ENCODE measurements around the gene SMG7. TPM values are rescaled to one million over a fixed set of nuclear protein-coding genes. Genes with fewer than 3 reads are reported as not detected.
A peak's percentile ranks its signal among the peaks of the same experiment; 100 is the strongest.

Gene SMG7
- total RNA-seq, 2 donors from 2014 or later = 35.7 to 41.8 TPM

GRCh38 chr1:183548116-183548515 is 75.8 kb downstream of the SMG7 start:
- ATAC-seq (peak in 1 of 2 donors; percentile 17), DNase-seq (no peak)
- intact Hi-C loops (cut with DNase I) = loop anchor here (10.0 kb wide), 2 partner anchors 77 to 263 kb away; no protein-coding TSS in a partner anchor

- intact Hi-C loops (cut with DNase I) = no loop called here
- DNase-seq = no peak
- no peak for ATAC-seq
Observed at GRCh38 chr1:183550915-183551314, 78.6 kb downstream of the SMG7 start.

GRCh38 chr1:183551924-183552323 is 79.6 kb downstream of the SMG7 start:
- intact Hi-C loops (cut with DNase I) = no loop called here
- DNase-seq (no peak), ATAC-seq (peak in 1 of 2 donors; percentile 27)

- intact Hi-C loops (cut with DNase I) = no loop called here
- DNase-seq (no peak), ATAC-seq (no peak)
Observed at GRCh38 chr1:183552441-183552840, 80.1 kb downstream of the SMG7 start.

- intact Hi-C loops (cut with DNase I) = no loop called here
- DNase-seq = no peak
- no peak for ATAC-seq
Observed at GRCh38 chr1:183552891-183553290, 80.6 kb downstream of the SMG7 start.

- ATAC-seq (no peak), DNase-seq (no peak)
- intact Hi-C loops (cut with DNase I) = no loop called here
Observed at GRCh38 chr1:183553331-183553730, 81.0 kb downstream of the SMG7 start.

GRCh38 chr1:183553764-183554163 is 81.5 kb downstream of the SMG7 start:
- ATAC-seq = peak in 1 of 2 donors; percentile 47
- DNase-seq = no peak
- intact Hi-C loops (cut with DNase I) = no loop called here

GRCh38 chr1:183554577-183554976 is 82.3 kb downstream of the SMG7 start:
- DNase-seq = no peak
- intact Hi-C loops (cut with DNase I) = no loop called here
- no peak for ATAC-seq

GRCh38 chr1:183559061-183559460 is 86.8 kb downstream of the SMG7 start:
- intact Hi-C loops (cut with DNase I) = no loop called here
- DNase-seq = no peak
- ATAC-seq = no peak

- intact Hi-C loops (cut with DNase I) = no loop called here
- ATAC-seq (no peak), DNase-seq (no peak)
Observed at GRCh38 chr1:183562701-183563100, 90.4 kb downstream of the SMG7 start.

GRCh38 chr1:183565261-183565660 is 93.0 kb downstream of the SMG7 start:
- no peak for ATAC-seq
- no peak for DNase-seq
- intact Hi-C loops (cut with DNase I) = no loop called here

GRCh38 chr1:183566026-183566425 is 93.7 kb downstream of the SMG7 start:
- DNase-seq = no peak
- intact Hi-C loops (cut with DNase I) = no loop called here
- no peak for ATAC-seq

- ATAC-seq (peak; percentile 38 to 61), DNase-seq (peak; percentile 43)
- intact Hi-C loops (cut with DNase I) = no loop called here
Observed at GRCh38 chr1:183567584-183567983, 95.3 kb downstream of the SMG7 start.

- intact Hi-C loops (cut with DNase I) = no loop called here
- ATAC-seq (peak; percentile 55 to 58), DNase-seq (peak; percentile 48)
Observed at GRCh38 chr1:183568176-183569021, 96.1 kb downstream of the SMG7 start.

- ATAC-seq (no peak), DNase-seq (no peak)
- intact Hi-C loops (cut with DNase I) = no loop called here
Observed at GRCh38 chr1:183569141-183569540, 96.8 kb downstream of the SMG7 start.

GRCh38 chr1:183569801-183570200 is 97.5 kb downstream of the SMG7 start:
- intact Hi-C loops (cut with DNase I) = no loop called here
- no peak for DNase-seq
- no peak for ATAC-seq

GRCh38 chr1:183570451-183570850 is 98.2 kb downstream of the SMG7 start:
- ATAC-seq (no peak), DNase-seq (no peak)
- intact Hi-C loops (cut with DNase I) = no loop called here

GRCh38 chr1:183571678-183572268 is 99.5 kb downstream of the SMG7 start:
- no peak for ATAC-seq
- no peak for DNase-seq
- intact Hi-C loops (cut with DNase I) = no loop called here

- ATAC-seq (no peak), DNase-seq (no peak)
- intact Hi-C loops (cut with DNase I) = no loop called here
Observed at GRCh38 chr1:183572721-183573120, 100.4 kb downstream of the SMG7 start.

GRCh38 chr1:183575606-183576005 is 103.3 kb downstream of the SMG7 start:
- ATAC-seq (no peak), DNase-seq (no peak)
- intact Hi-C loops (cut with DNase I) = no loop called here

GRCh38 chr1:183576537-183576936 is 104.2 kb downstream of the SMG7 start:
- peak in 1 of 2 donors; percentile 33 for ATAC-seq
- no peak for DNase-seq
- intact Hi-C loops (cut with DNase I) = no loop called here

Measured in left cardiac atrium (tissue), 4 donors.